ENCODE results near the gene SLC39A11.

SLC39A11 gene

GRCh38 chr17:72622661-72623433, 469.6 kb downstream of the SLC39A11 start:
- no peak for DNase-seq
- H3K27ac ChIP-seq = no peak overlapping the region
- TF ChIP-seq, protein P1, sequence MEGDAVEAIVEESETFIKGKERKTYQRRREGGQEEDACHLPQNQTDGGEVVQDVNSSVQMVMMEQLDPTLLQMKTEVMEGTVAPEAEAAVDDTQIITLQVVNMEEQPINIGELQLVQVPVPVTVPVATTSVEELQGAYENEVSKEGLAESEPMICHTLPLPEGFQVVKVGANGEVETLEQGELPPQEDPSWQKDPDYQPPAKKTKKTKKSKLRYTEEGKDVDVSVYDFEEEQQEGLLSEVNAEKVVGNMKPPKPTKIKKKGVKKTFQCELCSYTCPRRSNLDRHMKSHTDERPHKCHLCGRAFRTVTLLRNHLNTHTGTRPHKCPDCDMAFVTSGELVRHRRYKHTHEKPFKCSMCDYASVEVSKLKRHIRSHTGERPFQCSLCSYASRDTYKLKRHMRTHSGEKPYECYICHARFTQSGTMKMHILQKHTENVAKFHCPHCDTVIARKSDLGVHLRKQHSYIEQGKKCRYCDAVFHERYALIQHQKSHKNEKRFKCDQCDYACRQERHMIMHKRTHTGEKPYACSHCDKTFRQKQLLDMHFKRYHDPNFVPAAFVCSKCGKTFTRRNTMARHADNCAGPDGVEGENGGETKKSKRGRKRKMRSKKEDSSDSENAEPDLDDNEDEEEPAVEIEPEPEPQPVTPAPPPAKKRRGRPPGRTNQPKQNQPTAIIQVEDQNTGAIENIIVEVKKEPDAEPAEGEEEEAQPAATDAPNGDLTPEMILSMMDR (IDR thresholded peaks at IDR 0.05; ENCODE audit: low read depth, low read length) = no peak
- H3K9me3 ChIP-seq (ENCODE audit: severe bottlenecking) = peaks cover 2% of the 10 kb centered on the region
- H3K4me3 ChIP-seq (ENCODE audit: low read depth, low read length) = no peak overlapping the region
- H3K27me3 ChIP-seq (ENCODE audit: insufficient read depth, low read depth, severe bottlenecking) = no peaks in the 10 kb centered on the region
- H3K36me3 ChIP-seq = no peaks in the 10 kb centered on the region

GRCh38 chr17:72619976-72620650, 472.4 kb downstream of the SLC39A11 start:
- no peak for DNase-seq
- H3K4me3 ChIP-seq (ENCODE audit: low read depth, low read length) = no peak overlapping the region
- no peak overlapping the region for H3K27ac ChIP-seq
- no peaks in the 10 kb centered on the region for H3K36me3 ChIP-seq
- no peaks in the 10 kb centered on the region for H3K27me3 ChIP-seq (ENCODE audit: insufficient read depth, low read depth, severe bottlenecking)
- TF ChIP-seq, protein P1 (IDR thresholded peaks at IDR 0.05; ENCODE audit: low read depth, low read length) = no peak
- H3K9me3 ChIP-seq (ENCODE audit: severe bottlenecking) = peaks cover 2% of the 10 kb centered on the region

DNA sequence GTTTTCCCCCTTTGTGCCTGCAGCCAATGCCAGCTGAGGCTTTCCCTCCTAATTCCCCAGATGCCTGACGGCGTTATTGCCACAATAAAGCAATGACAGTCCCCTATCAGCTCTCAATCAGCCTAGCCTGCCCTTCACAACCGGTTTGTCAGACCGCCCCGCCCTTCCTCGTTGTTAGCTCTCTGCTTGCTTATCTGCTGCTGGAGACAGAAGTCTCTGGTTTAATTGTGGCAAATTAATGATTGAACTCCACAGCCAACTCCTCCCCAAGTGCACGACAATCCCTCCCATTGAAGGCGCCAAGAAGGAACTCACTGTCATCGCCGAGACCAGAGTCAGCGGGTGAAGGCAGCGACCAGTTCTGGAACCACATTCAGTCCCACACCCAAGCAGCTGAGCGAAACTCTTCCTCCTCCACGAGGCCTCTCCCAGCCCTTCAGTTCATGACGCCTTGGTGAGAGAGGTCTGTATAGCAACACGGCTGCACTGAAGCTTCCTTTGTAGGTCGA, 474.4 kb downstream of the SLC39A11 start:
- no peaks in the 10 kb centered on the region for H3K36me3 ChIP-seq

DNA sequence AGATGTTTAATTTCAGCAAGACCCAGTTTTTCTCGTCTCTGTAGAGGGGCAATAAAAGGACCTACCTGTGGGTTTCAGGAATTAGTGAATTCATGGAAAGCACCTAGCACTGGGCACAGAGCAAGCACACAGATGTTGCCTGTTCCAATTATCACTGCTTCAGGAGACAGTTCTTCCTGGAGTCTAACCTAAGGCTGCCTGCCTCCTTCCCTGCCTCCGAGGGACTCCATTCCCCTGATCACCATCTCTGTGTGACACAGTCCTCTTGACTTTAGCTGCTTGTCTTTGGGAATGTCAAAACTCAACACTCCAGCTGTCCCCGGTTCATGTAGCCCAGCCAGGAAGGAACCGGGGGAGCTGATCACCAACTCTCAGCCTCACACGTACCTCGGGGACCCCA, 474.9 kb downstream of the SLC39A11 start:
- H3K27me3 ChIP-seq (ENCODE audit: insufficient read depth, low read depth, severe bottlenecking) = no peaks in the 10 kb centered on the region
- no peak for DNase-seq
- peaks cover 2% of the 10 kb centered on the region for H3K9me3 ChIP-seq (ENCODE audit: severe bottlenecking)
- H3K27ac ChIP-seq = no peak overlapping the region
- H3K4me3 ChIP-seq (ENCODE audit: low read depth, low read length) = no peak overlapping the region
- TF ChIP-seq, protein P1 (IDR thresholded peaks at IDR 0.05; ENCODE audit: low read depth, low read length) = no peak
- H3K36me3 ChIP-seq = no peaks in the 10 kb centered on the region

More for the DNA sequence above, 474.4 kb downstream of the SLC39A11 start:
- Histone ChIP-seq H3K27me3 (ENCODE audit: insufficient read depth, low read depth, severe bottlenecking) (no peaks in the 10 kb centered on the region), H3K9me3 (ENCODE audit: severe bottlenecking) (peaks cover 2% of the 10 kb centered on the region), H3K27ac (no peak overlapping the region), H3K4me3 (ENCODE audit: low read depth, low read length) (no peak overlapping the region)
- TF ChIP-seq, protein P1 (IDR thresholded peaks at IDR 0.05; ENCODE audit: low read depth, low read length) = no peak
- DNase-seq = no peak

DNA sequence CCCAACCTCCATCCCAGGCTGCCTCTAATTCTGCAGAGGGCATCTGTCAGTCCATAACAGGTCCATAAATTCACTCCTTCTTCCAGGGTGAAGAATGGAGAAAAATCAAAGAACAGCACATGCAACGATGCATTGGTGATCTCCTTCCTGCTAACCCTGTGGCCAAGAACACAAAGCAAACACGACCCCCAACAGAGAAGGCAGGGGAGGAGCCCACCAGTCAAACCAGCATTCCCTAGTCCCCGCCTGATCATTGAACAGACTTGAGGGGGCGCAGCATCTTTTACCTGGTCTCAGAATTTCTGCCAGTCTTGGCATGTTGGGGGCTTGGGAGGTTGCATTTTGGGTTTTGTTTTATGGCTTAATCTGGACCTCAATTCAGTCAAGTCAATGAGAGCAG, 476.0 kb downstream of the SLC39A11 start:
- H3K27me3 ChIP-seq (ENCODE audit: insufficient read depth, low read depth, severe bottlenecking) = no peaks in the 10 kb centered on the region
- no peak overlapping the region for H3K27ac ChIP-seq
- H3K4me3 ChIP-seq (ENCODE audit: low read depth, low read length) = no peak overlapping the region
- H3K9me3 ChIP-seq (ENCODE audit: severe bottlenecking) = peaks cover 2% of the 10 kb centered on the region
- no peaks in the 10 kb centered on the region for H3K36me3 ChIP-seq
- no peak for DNase-seq
- TF ChIP-seq, protein P1 (IDR thresholded peaks at IDR 0.05; ENCODE audit: low read depth, low read length) = no peak

Measured in WERI-Rb-1 (cell line).